Karpas-422 (cell line): ENCODE results near the gene M6PR. TPM values are rescaled to one million over a fixed set of nuclear protein-coding genes. Genes with fewer than 3 reads are reported as not detected.
A peak's percentile ranks its signal among the peaks of the same experiment; 100 is the strongest.

Experiments
- DNase-seq: peaks from one replicate; pipeline ENCODE4 v3.0.0-alpha.2; 2015
- H2AFZ ChIP-seq: fragments of 200-600 bp; sonication (generic); 2 replicates; pipeline ENCODE4 v1.6.1; 2014; ENCODE audit warnings: antibody characterized with exemption, low read length, mixed read lengths
- H3K27ac ChIP-seq: fragments of 200-600 bp; sonication (generic); 2 replicates; pipeline ENCODE4 v1.5.1; 2014; ENCODE audit warnings: mild to moderate bottlenecking, low read length, moderate library complexity
- H3K27me3 ChIP-seq: fragments of 200-600 bp; sonication (generic); 2 replicates; pipeline ENCODE4 v1.6.1; 2014; ENCODE audit warnings: low read length, mixed read lengths
- H3K36me3 ChIP-seq: fragments of 200-600 bp; sonication (generic); 2 replicates; pipeline ENCODE4 v1.6.1; 2014; ENCODE audit warnings: low read length, mixed read lengths; ENCODE audit not compliant: insufficient read depth
- H3K4me1 ChIP-seq: fragments of 200-600 bp; sonication (generic); 2 replicates; pipeline ENCODE4 v1.6.1; 2014; ENCODE audit warnings: mild to moderate bottlenecking, low read length, mixed read lengths
- H3K4me2 ChIP-seq: fragments of 200-600 bp; sonication (generic); 2 replicates; pipeline ENCODE4 v1.6.1; 2014; ENCODE audit warnings: low read length, low read depth, mild to moderate bottlenecking; ENCODE audit not compliant: poor library complexity, severe bottlenecking
- H3K4me3 ChIP-seq: fragments of 200-600 bp; sonication (generic); 2 replicates; pipeline ENCODE4 v1.5.1; 2014; ENCODE audit warnings: mild to moderate bottlenecking, antibody characterized with exemption, low read length, mixed read lengths
- H3K79me2 ChIP-seq: fragments of 200-600 bp; sonication (generic); 2 replicates; pipeline ENCODE4 v1.6.1; 2014; ENCODE audit warnings: mild to moderate bottlenecking, low read length, mixed read lengths
- H3K9ac ChIP-seq: fragments of 200-600 bp; sonication (generic); 2 replicates; pipeline ENCODE4 v1.6.0; 2014; ENCODE audit warnings: low read length
- H3K9me2 ChIP-seq: fragments of 200-600 bp; sonication (generic), shearing (Covaris generic); replicated peaks from 2 replicates; pipeline ENCODE4 v1.6.0; 2014; ENCODE audit warnings: mild to moderate bottlenecking, low read length, moderate library complexity; ENCODE audit not compliant: insufficient read depth
- H3K9me3 ChIP-seq: fragments of 300-700, 200-600 bp; sonication (generic); 2 replicates; pipeline ENCODE4 v1.6.1; 2014; ENCODE audit warnings: low read length, mixed read lengths
- H4K20me1 ChIP-seq: fragments of 200-600 bp; sonication (generic); 2 replicates; pipeline ENCODE4 v1.6.1; 2014; ENCODE audit warnings: mild to moderate bottlenecking, antibody characterized with exemption, low read length, low read depth; ENCODE audit not compliant: insufficient read depth
- total RNA-seq: library from RNA; depleted of rRNA; stranded (reverse); fragments of >200 nt; shearing (Covaris generic); gene quantifications from 2 replicates; pipeline ENCODE4 v1.2.3, GENCODE V29; 2014; ENCODE audit warnings: low replicate concordance; rRNA removed

The M6PR gene
- 271 and 300 TPM in 2 replicates for total RNA-seq

- Histone ChIP-seq H3K79me2 (peaks cover 78% of the 10 kb centered on the region), H3K4me2 (peak within 1 kb of the TSS; percentile 85), H3K36me3 (peaks cover 40% of the 10 kb centered on the region), H4K20me1 (peaks cover 33% of the 10 kb centered on the region), H3K27me3 (no peaks in the 10 kb centered on the region), H2AFZ (peak within 1 kb of the TSS; percentile 53), H3K4me1 (peaks cover 27% of the 10 kb centered on the region), H3K9me3 (no peaks in the 10 kb centered on the region), H3K27ac (peak within 1 kb of the TSS; percentile 74), H3K4me3 (peak within 1 kb of the TSS; percentile 77), H3K9ac (peak within 1 kb of the TSS; percentile 95), H3K9me2 (no peaks in the 10 kb centered on the region)
- peak; percentile 99 for DNase-seq
These were observed at the start of gene M6PR for GRCh38 chr12:8949342-8950220. Gene M6PR (minus strand): TSS chr12:8949645. CDS start chr12:8946404, 3,241 bp downstream.

- no peak for DNase-seq
- no peaks in the 10 kb centered on the region for H3K9me2 ChIP-seq
- no peak overlapping the region for H3K4me2 ChIP-seq
- no peak overlapping the region for H3K27ac ChIP-seq
- no peaks in the 10 kb centered on the region for H3K9me3 ChIP-seq
- no peaks in the 10 kb centered on the region for H3K27me3 ChIP-seq
- H3K79me2 ChIP-seq, result no peaks in the 10 kb centered on the region
- H4K20me1 ChIP-seq, result no peaks in the 10 kb centered on the region
- H3K36me3 ChIP-seq, result no peaks in the 10 kb centered on the region
- peaks cover 2% of the 10 kb centered on the region for H3K4me1 ChIP-seq
- H2AFZ ChIP-seq, result no peak overlapping the region
- no peak overlapping the region for H3K4me3 ChIP-seq
- no peak overlapping the region for H3K9ac ChIP-seq
These were observed 47.4 kb upstream of the M6PR start for GRCh38 chr12:8996682-8997405.

- peaks cover 4% of the 10 kb centered on the region for H3K4me1 ChIP-seq
- H3K36me3 ChIP-seq, result no peaks in the 10 kb centered on the region
- no peak overlapping the region for H2AFZ ChIP-seq
- H3K27ac ChIP-seq, result no peak overlapping the region
- no peaks in the 10 kb centered on the region for H3K9me2 ChIP-seq
- H3K79me2 ChIP-seq, result no peaks in the 10 kb centered on the region
- no peaks in the 10 kb centered on the region for H4K20me1 ChIP-seq
- H3K4me2 ChIP-seq, result no peak overlapping the region
- H3K4me3 ChIP-seq, result no peak overlapping the region
- no peaks in the 10 kb centered on the region for H3K27me3 ChIP-seq
- DNase-seq, result no peak
- H3K9ac ChIP-seq, result no peak overlapping the region
- no peaks in the 10 kb centered on the region for H3K9me3 ChIP-seq
These were observed 45.8 kb upstream of the M6PR start for GRCh38 chr12:8995021-8995775.

DNA sequence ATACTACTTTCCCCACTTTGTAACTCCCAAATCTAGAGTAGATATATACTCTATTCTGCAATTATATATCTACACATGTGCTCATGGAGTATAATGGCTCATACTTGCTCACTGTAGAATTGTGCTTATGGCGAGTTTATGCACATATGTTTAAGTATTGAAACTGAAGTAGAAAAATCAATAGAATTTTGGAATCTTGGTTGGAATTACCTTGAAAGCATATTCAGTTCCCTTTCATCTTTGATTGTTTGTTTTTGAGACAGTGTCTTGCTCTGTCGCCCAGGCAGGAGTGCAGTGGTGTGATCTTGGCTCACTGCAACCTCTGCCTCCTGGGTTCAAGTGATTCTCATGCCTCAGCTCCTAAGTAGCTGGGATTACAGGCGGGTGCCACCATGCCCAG lies 44.4 kb upstream of the M6PR start:
- Histone ChIP-seq H3K27me3 (no peaks in the 10 kb centered on the region), H3K4me2 (no peak overlapping the region), H3K9ac (no peak overlapping the region), H3K36me3 (no peaks in the 10 kb centered on the region), H4K20me1 (no peaks in the 10 kb centered on the region), H3K79me2 (0 out of 2 replicates have a peak, but pooled peaks cover 3% of the 10 kb centered on the region), H3K27ac (no peak overlapping the region), H3K9me2 (no peaks in the 10 kb centered on the region), H3K4me1 (peaks cover 13% of the 10 kb centered on the region), H3K9me3 (no peaks in the 10 kb centered on the region), H3K4me3 (no peak overlapping the region), H2AFZ (no peak overlapping the region)
- no peak for DNase-seq

GRCh38 chr12:8991371-8992345 lies 42.2 kb upstream of the M6PR start:
- no peaks in the 10 kb centered on the region for H3K9me3 ChIP-seq
- H3K9ac ChIP-seq, result no peak overlapping the region
- H3K27ac ChIP-seq, result no peak overlapping the region
- H2AFZ ChIP-seq, result no peak overlapping the region
- no peaks in the 10 kb centered on the region for H3K9me2 ChIP-seq
- H3K27me3 ChIP-seq, result no peaks in the 10 kb centered on the region
- H3K4me2 ChIP-seq, result no peak overlapping the region
- H3K4me1 ChIP-seq, result peaks cover 26% of the 10 kb centered on the region
- H4K20me1 ChIP-seq, result no peaks in the 10 kb centered on the region
- 0 out of 2 replicates have a peak, but pooled peaks cover 3% of the 10 kb centered on the region for H3K79me2 ChIP-seq
- H3K4me3 ChIP-seq, result no peak overlapping the region
- no peaks in the 10 kb centered on the region for H3K36me3 ChIP-seq
- DNase-seq, result no peak

DNA sequence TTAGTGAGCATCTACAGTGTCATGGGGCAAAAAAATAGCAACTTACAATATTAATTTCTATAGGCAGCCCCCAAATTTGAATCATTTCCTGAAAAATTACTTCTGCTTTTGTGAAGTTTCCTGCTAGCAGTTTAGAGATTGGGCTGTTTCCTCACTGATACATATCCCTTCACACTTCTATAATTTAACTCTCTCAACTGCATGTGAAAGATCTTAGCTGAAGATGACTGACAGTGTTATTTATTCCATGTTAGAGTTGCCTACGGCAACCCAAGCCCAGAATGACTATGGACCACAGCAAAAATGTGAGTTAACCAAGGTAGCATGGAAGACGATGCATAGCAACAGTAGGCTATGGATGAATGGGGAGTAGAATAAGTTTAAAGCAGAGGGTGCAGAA lies 40.0 kb upstream of the M6PR start, which contains the start of gene KLRG1:
Gene KLRG1 (plus strand): TSS at position 134 of the 400 bp plus-strand sequence. CDS start 90 bp downstream, at position 224.
- DNase-seq, result no peak
- Histone ChIP-seq H3K79me2 (0 out of 2 replicates have a peak, but pooled peaks cover 3% of the 10 kb centered on the region), H3K27me3 (no peaks in the 10 kb centered on the region), H3K9ac (no peak within 1 kb of the TSS), H3K9me2 (no peaks in the 10 kb centered on the region), H3K9me3 (no peaks in the 10 kb centered on the region), H3K27ac (0 out of 2 replicates have a peak within 1 kb of the TSS, but pooled peaks have one; percentile 5), H3K36me3 (no peaks in the 10 kb centered on the region), H3K4me2 (no peak within 1 kb of the TSS), H3K4me3 (no peak within 1 kb of the TSS), H4K20me1 (no peaks in the 10 kb centered on the region), H2AFZ (0 out of 2 replicates have a peak within 1 kb of the TSS, but pooled peaks have one; percentile 64), H3K4me1 (peaks cover 26% of the 10 kb centered on the region)

DNA sequence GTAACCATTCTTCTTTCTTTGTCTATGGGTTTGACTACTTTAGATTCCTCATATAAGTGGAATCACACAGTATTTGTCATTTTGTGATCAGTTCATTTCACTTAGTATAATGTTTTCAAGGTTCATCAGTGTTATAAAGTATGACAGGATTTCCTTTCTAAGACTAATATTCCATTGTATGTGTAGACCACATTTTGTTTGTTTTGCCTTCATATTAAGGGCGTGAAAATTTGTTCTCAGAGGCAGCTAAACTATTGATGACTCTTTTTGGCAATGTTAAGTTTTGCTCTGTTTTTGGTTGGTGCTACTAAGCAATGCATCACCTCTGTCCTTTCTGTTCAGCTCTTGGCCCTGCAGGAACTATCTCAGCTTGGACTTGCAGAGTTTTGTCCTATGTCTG lies 38.2 kb upstream of the M6PR start:
- 0 out of 2 replicates have a peak, but pooled peaks cover 5% of the 10 kb centered on the region for H3K79me2 ChIP-seq
- H4K20me1 ChIP-seq, result no peaks in the 10 kb centered on the region
- H2AFZ ChIP-seq, result no peak overlapping the region
- no peaks in the 10 kb centered on the region for H3K9me3 ChIP-seq
- no peaks in the 10 kb centered on the region for H3K36me3 ChIP-seq
- H3K27me3 ChIP-seq, result no peaks in the 10 kb centered on the region
- H3K4me2 ChIP-seq, result peak overlapping the region; percentile 16
- H3K4me1 ChIP-seq, result peaks cover 26% of the 10 kb centered on the region
- no peak overlapping the region for H3K9ac ChIP-seq
- DNase-seq, result no peak
- no peak overlapping the region for H3K4me3 ChIP-seq
- no peaks in the 10 kb centered on the region for H3K9me2 ChIP-seq
- H3K27ac ChIP-seq, result no peak overlapping the region
